ENCODE data around the gene PRIM1. TPM values are rescaled to one million over a fixed set of nuclear protein-coding genes. Genes with fewer than 3 reads are reported as not detected.
"Not testable (repeated sequence)": the region's sequence is repeated elsewhere in the genome, so short reads cannot be mapped to it uniquely, and the experiment has no call there.

The PRIM1 gene
- 5.0 and 5.8 TPM in 2 replicates for total RNA-seq

DNA sequence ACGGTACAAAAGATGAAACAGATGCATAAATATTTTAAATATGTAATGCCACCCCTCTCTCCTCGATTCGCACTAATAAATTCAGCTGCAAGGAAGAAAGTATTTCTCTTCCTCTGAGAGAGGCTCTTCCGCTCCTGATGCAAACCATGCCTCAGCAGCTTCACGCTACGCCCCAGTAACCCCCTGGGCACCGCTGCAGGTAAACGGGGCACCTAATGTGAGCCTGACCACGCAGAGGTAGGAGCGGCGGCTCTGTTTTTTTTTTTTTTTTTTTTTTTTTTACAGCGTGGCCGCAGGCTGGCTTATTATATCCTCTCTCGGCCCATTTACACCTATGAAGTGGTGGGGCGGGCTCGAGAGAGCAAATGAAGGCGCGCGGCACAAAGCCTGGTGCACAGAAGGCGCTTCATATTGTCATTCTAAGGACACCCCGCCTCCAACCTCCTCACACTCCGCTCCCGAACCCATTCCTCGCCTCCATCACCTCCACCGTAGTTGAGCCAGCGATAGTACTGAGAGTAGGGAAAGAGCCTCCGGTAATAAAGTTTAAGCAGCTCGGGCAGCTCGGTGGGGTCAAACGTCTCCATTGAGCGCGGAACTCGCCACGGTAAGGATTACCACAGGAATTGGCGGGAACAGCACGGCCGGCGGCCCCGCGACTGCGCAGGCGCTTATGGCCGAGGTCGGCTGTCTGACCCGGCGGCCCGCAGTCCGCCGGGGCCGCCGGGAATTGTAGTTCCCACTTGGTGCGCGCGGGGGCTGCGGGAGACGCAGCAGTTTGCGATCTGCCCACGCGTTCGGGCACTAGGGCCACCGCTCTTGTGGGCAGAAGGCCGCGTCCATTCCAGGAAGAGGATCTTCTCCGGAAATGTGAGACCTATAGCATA, at the start of gene PRIM1:
TSS of gene PRIM1 (minus strand) at position 612 of the 887 bp plus-strand sequence. CDS start at position 587, 25 bp downstream.
- peak within 1 kb of the TSS; percentile 96 for H3K4me2 ChIP-seq (ENCODE audit: insufficient read depth, low read length)
- peak; percentile 98 for DNase-seq (ENCODE audit: insufficient read length, low spot score, missing footprints)
- peak within 1 kb of the TSS; percentile 93 for H3K4me3 ChIP-seq (ENCODE audit: insufficient read depth, low read length)
- TF ChIP-seq, protein P1, sequence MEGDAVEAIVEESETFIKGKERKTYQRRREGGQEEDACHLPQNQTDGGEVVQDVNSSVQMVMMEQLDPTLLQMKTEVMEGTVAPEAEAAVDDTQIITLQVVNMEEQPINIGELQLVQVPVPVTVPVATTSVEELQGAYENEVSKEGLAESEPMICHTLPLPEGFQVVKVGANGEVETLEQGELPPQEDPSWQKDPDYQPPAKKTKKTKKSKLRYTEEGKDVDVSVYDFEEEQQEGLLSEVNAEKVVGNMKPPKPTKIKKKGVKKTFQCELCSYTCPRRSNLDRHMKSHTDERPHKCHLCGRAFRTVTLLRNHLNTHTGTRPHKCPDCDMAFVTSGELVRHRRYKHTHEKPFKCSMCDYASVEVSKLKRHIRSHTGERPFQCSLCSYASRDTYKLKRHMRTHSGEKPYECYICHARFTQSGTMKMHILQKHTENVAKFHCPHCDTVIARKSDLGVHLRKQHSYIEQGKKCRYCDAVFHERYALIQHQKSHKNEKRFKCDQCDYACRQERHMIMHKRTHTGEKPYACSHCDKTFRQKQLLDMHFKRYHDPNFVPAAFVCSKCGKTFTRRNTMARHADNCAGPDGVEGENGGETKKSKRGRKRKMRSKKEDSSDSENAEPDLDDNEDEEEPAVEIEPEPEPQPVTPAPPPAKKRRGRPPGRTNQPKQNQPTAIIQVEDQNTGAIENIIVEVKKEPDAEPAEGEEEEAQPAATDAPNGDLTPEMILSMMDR (IDR thresholded peaks at IDR 0.05; ENCODE audit: extremely low read depth, low read depth, low read length), result no peak
- no peaks in the 10 kb centered on the region for H3K27me3 ChIP-seq (ENCODE audit: insufficient read depth, low read length)
- peaks cover 6% of the 10 kb centered on the region for H3K4me1 ChIP-seq (ENCODE audit: insufficient read depth, low read length)
- no peaks in the 10 kb centered on the region for H3K36me3 ChIP-seq (ENCODE audit: insufficient read depth, low read length)
- peak within 1 kb of the TSS; percentile 100 for H2AFZ ChIP-seq (ENCODE audit: low read length)
- no peaks in the 10 kb centered on the region for H3K9me3 ChIP-seq (ENCODE audit: low read depth, low read length)
- H3K79me2 ChIP-seq (ENCODE audit: insufficient read depth, low read length), result no peaks in the 10 kb centered on the region
- no peaks in the 10 kb centered on the region for H4K20me1 ChIP-seq (ENCODE audit: insufficient read depth, low read length)
- peak within 1 kb of the TSS; percentile 32 for H3K27ac ChIP-seq (ENCODE audit: low read depth, low read length)

DNA sequence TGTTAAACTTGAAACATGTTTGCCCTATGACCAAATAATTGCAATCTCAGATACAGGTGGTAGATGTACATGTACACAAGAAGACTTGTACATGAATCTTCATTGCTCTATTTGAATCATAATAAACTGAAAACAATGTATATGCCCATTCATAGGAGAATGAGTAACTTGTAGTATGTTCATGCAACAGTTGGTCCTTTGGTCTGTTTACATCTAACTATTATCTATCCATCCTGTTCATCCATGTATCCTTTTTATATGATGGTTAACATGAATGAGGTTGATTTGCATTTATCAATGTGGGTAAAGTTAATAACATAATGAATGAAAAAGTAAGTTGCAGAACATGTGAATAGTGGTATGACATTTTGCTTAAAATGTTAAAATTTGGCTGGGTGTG, 48.1 kb upstream of the PRIM1 start:
- TF ChIP-seq, protein P1 (IDR thresholded peaks at IDR 0.05; ENCODE audit: extremely low read depth, low read depth, low read length), result no peak
- no peaks in the 10 kb centered on the region for H4K20me1 ChIP-seq (ENCODE audit: insufficient read depth, low read length)

DNA sequence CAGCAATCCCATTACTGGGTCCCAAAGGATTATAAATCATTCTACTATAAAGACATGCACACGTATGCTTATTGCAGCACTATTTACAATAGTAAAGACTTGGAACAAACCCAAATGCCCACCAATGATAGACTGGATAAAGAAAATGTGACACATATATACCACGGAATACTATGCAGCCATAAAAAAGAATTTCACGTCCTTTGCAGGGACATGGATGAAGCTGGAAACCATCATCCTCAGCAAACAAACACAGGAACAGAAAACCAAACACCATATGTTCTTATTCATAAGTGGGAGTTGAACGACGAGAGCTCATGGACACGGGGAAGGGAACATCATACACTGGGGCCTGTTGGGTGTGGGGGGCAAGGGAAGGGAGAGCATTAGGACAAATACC, 47.2 kb upstream of the PRIM1 start:
- not testable (repeated sequence) for H3K4me3 ChIP-seq (ENCODE audit: insufficient read depth, low read length); H3K27me3 ChIP-seq (ENCODE audit: insufficient read depth, low read length); H3K9me3 ChIP-seq (ENCODE audit: low read depth, low read length); H3K79me2 ChIP-seq (ENCODE audit: insufficient read depth, low read length); H3K4me1 ChIP-seq (ENCODE audit: insufficient read depth, low read length); H3K36me3 ChIP-seq (ENCODE audit: insufficient read depth, low read length); H4K20me1 ChIP-seq (ENCODE audit: insufficient read depth, low read length); H2AFZ ChIP-seq (ENCODE audit: low read length); H3K27ac ChIP-seq (ENCODE audit: low read depth, low read length); H3K4me2 ChIP-seq (ENCODE audit: insufficient read depth, low read length); DNase-seq (ENCODE audit: insufficient read length, low spot score, missing footprints)

More for the DNA sequence above, 48.1 kb upstream of the PRIM1 start:
- H3K27ac ChIP-seq (ENCODE audit: low read depth, low read length), result no peak overlapping the region
- no peak overlapping the region for H3K4me2 ChIP-seq (ENCODE audit: insufficient read depth, low read length)
- H3K27me3 ChIP-seq (ENCODE audit: insufficient read depth, low read length), result no peaks in the 10 kb centered on the region
- no peak overlapping the region for H2AFZ ChIP-seq (ENCODE audit: low read length)
- no peaks in the 10 kb centered on the region for H3K4me1 ChIP-seq (ENCODE audit: insufficient read depth, low read length)
- no peak for DNase-seq (ENCODE audit: insufficient read length, low spot score, missing footprints)
- no peaks in the 10 kb centered on the region for H3K36me3 ChIP-seq (ENCODE audit: insufficient read depth, low read length)
- no peak overlapping the region for H3K4me3 ChIP-seq (ENCODE audit: insufficient read depth, low read length)
- no peaks in the 10 kb centered on the region for H3K9me3 ChIP-seq (ENCODE audit: low read depth, low read length)
- no peaks in the 10 kb centered on the region for H3K79me2 ChIP-seq (ENCODE audit: insufficient read depth, low read length)

DNA sequence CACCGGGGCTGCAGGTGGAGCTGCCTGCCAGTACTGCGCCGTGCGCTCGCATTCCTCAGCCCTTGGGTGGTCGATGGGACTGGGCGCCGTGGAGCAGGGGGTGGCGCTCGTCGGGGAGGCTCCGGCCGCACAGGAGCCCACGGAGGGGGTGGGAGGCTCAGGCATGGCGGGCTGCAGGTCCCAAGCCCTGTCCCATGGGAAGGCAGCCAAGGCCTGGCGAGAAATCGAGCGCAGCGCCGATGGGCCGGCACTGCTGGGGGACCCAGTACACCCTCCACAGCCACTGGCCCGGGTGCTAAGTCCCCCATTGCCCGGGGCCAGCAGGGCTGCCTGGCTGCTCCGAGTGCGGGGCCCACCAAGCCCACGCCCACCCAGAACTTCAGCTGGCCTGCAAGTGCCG, 43.7 kb upstream of the PRIM1 start:
- not testable (repeated sequence) for H2AFZ ChIP-seq (ENCODE audit: low read length); H3K4me3 ChIP-seq (ENCODE audit: insufficient read depth, low read length); H4K20me1 ChIP-seq (ENCODE audit: insufficient read depth, low read length); H3K27me3 ChIP-seq (ENCODE audit: insufficient read depth, low read length); H3K27ac ChIP-seq (ENCODE audit: low read depth, low read length); H3K79me2 ChIP-seq (ENCODE audit: insufficient read depth, low read length); H3K4me2 ChIP-seq (ENCODE audit: insufficient read depth, low read length); H3K4me1 ChIP-seq (ENCODE audit: insufficient read depth, low read length); H3K36me3 ChIP-seq (ENCODE audit: insufficient read depth, low read length); DNase-seq (ENCODE audit: insufficient read length, low spot score, missing footprints); H3K9me3 ChIP-seq (ENCODE audit: low read depth, low read length)

DNA sequence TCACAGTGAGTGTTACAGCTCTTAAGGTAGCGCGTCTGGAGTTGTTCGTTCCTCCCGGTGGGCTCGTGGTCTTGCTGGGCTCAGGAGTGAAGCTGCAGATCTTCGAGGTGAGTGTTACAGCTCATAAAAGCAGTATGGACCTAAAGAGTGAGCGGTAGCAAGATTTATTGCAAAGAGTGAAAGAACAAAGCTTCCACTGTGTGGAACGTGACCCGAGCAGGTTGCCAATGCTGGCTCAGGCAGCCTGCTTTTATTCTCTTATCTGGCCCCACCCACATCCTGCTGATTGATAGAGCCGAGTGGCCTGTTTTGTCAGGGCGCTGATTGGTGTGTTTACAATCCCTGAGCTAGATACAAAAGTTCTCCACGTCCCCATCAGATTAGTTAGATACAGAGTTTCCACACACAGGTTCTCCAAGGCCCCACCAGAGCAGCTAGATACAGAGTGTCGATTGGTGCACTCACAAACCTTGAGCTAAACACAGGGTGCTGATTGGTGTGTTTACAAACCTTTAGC, 43.0 kb upstream of the PRIM1 start:
- H3K36me3 ChIP-seq (ENCODE audit: insufficient read depth, low read length), result not testable (repeated sequence)

DNA sequence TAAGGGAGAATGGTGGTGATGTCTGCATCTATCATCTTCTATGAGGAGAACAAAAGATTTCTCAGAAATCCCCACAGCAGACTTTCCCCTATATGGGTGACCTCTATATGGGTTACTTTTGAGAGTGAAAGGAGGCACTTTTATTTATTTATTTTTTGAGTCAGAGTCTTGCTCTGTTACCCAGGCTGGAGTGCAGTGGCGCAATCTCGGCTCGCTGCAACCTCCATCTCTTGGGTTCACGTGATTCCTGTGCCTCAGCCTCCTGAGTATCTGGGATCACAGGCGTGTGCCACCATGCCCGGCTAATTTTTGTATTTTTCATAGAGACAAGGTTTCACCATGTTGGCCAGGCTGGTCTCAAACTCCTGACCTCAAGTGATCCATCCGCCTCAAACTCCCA, 41.0 kb upstream of the PRIM1 start:
- H3K4me2 ChIP-seq (ENCODE audit: insufficient read depth, low read length); H3K36me3 ChIP-seq (ENCODE audit: insufficient read depth, low read length); H2AFZ ChIP-seq (ENCODE audit: low read length); H4K20me1 ChIP-seq (ENCODE audit: insufficient read depth, low read length); H3K27me3 ChIP-seq (ENCODE audit: insufficient read depth, low read length); DNase-seq (ENCODE audit: insufficient read length, low spot score, missing footprints); H3K79me2 ChIP-seq (ENCODE audit: insufficient read depth, low read length); H3K4me3 ChIP-seq (ENCODE audit: insufficient read depth, low read length); H3K4me1 ChIP-seq (ENCODE audit: insufficient read depth, low read length); H3K27ac ChIP-seq (ENCODE audit: low read depth, low read length); H3K9me3 ChIP-seq (ENCODE audit: low read depth, low read length): not testable (repeated sequence)

More for the DNA sequence above, 43.0 kb upstream of the PRIM1 start:
- H3K27ac ChIP-seq (ENCODE audit: low read depth, low read length); H3K27me3 ChIP-seq (ENCODE audit: insufficient read depth, low read length); H3K4me3 ChIP-seq (ENCODE audit: insufficient read depth, low read length); H3K4me2 ChIP-seq (ENCODE audit: insufficient read depth, low read length); H4K20me1 ChIP-seq (ENCODE audit: insufficient read depth, low read length); H3K4me1 ChIP-seq (ENCODE audit: insufficient read depth, low read length); H2AFZ ChIP-seq (ENCODE audit: low read length); H3K79me2 ChIP-seq (ENCODE audit: insufficient read depth, low read length); DNase-seq (ENCODE audit: insufficient read length, low spot score, missing footprints); H3K9me3 ChIP-seq (ENCODE audit: low read depth, low read length): not testable (repeated sequence)
